GM12892 (cell line): ENCODE data around the gene NARS2.
A peak's percentile ranks its signal among the peaks of the same experiment; 100 is the strongest.

Experiments used
- DNase-seq: peaks from one replicate; pipeline ENCODE4 v3.0.0; 2011; ENCODE audit not compliant: insufficient read length
- FAIRE-seq: peaks from 2 replicates; lab custom pipeline; 2011; peaks lifted over from hg19 to GRCh38; lab: Jason Lieb, UNC
- POLR2A ChIP-seq: IDR thresholded peaks from 2 replicates; pipeline ENCODE4 v1.6.1; 2011; ENCODE audit warnings: low read depth, low read length, control low read depth
- POLR2AphosphoS5 ChIP-seq: IDR thresholded peaks from 2 replicates; pipeline ENCODE4 v1.6.1; 2011; ENCODE audit warnings: low read depth, low read length, control low read depth
- TAF1 ChIP-seq: IDR thresholded peaks from 2 replicates; pipeline ENCODE4 v1.6.1; 2011; ENCODE audit warnings: low read depth, mild to moderate bottlenecking, control low read depth, low read length, borderline replicate concordance

NARS2 gene

DNA sequence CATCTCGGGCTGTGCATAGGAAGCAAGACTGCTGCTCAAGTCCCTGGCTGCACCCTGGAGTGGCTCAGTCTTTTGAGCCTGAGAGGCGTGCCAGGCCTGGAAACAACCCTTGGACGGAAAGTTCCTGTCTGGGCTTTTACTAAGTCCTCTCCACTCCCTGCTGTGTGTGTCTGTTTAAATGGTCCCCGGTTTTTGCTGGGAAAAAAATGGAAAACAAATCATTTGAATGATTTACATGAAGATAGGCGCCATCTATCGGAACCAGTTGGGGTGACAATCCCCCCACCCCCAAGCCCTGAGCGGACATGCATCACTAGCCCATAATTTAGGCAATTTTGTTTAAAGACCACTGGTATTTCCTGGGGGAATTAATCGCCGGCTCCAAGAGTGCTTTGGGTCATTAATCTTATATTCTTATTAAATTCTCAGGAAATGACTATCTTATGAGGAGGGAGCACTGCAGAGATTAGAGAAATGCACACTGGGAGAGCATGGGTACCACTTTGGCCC is 154.4 kb downstream of the NARS2 start:
- DNase-seq, result no peak

GRCh38 chr11:78419327-78419726 is 155.3 kb downstream of the NARS2 start:
- TF ChIP-seq TAF1 (no peak), POLR2AphosphoS5 (no peak), POLR2A (no peak)
- FAIRE-seq (no peak), DNase-seq (no peak)

More for the DNA sequence above, 154.4 kb downstream of the NARS2 start:
- peak; percentile 42 for FAIRE-seq
- TF ChIP-seq POLR2A (no peak), TAF1 (no peak), POLR2AphosphoS5 (no peak)

GRCh38 chr11:78418584-78419211 is 156.0 kb downstream of the NARS2 start:
- TF ChIP-seq TAF1 (no peak), POLR2A (peak; percentile 26; the same call in 1 of the 2 replicates), POLR2AphosphoS5 (no peak)
- FAIRE-seq (peak; percentile 50), DNase-seq (no peak)

DNA sequence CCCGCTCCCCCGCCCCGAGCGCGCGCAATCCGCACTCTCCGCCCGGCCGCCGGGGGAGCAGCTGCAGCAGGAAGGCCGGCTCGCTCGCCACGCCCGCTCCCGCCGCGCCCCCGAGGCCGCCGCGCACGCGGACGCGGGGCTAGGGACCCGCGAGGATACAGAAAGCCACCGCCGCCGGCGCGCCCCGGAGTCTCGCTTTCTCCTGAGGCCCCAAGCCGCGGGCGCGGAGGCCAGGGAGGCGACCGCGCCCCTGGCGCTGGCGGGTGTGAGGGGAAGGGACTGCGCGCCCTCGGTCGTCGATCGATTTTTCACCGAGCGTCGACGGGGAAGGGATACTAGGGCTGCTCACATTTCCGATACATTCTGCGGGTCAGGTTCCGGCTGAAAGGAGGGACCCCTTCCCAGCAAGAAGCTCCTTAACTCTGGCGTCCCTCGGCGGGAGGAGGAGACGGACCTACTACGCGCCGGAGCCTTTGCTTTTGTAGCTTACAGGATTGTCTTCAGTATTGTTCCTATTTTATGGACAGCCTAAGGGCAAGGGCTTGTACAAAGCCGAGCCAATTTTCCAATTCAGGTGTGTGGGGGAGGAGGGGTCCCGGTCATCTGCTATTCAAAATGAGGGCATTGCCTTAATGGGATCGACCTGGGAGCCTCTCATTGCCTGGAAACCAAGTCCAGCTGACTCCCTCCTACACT is 156.6 kb downstream of the NARS2 start:
- TF ChIP-seq POLR2A (peak; percentile 72; the same call in 1 of the 2 replicates), TAF1 (no peak), POLR2AphosphoS5 (0 out of 2 replicates have a peak, but pooled peaks have one; percentile 22)
- DNase-seq, result no peak
- peak; percentile 93 for FAIRE-seq

GRCh38 chr11:78417175-78417887 is 157.3 kb downstream of the NARS2 start, which contains the start of gene GAB2:
TSS of gene GAB2 (minus strand) at chr11:78417820. CDS start at chr11:78417720, 100 bp downstream.
- FAIRE-seq (no peak), DNase-seq (peak; percentile 63)
- no peak for TF ChIP-seq TAF1
- TF ChIP-seq POLR2A, result no peak
- no peak for TF ChIP-seq POLR2AphosphoS5

GRCh38 chr11:78416285-78417174 is 158.1 kb downstream of the NARS2 start:
- DNase-seq (peak; percentile 44), FAIRE-seq (peak; percentile 87)
- TF ChIP-seq POLR2AphosphoS5, result no peak
- TF ChIP-seq POLR2A, result no peak; the same call in 1 of the 2 replicates
- TF ChIP-seq TAF1, result no peak

- DNase-seq (no peak), FAIRE-seq (peak; percentile 73)
- no peak for TF ChIP-seq POLR2A
- no peak for TF ChIP-seq TAF1
Observed at GRCh38 chr11:78415338-78415737, 159.3 kb downstream of the NARS2 start.

DNA sequence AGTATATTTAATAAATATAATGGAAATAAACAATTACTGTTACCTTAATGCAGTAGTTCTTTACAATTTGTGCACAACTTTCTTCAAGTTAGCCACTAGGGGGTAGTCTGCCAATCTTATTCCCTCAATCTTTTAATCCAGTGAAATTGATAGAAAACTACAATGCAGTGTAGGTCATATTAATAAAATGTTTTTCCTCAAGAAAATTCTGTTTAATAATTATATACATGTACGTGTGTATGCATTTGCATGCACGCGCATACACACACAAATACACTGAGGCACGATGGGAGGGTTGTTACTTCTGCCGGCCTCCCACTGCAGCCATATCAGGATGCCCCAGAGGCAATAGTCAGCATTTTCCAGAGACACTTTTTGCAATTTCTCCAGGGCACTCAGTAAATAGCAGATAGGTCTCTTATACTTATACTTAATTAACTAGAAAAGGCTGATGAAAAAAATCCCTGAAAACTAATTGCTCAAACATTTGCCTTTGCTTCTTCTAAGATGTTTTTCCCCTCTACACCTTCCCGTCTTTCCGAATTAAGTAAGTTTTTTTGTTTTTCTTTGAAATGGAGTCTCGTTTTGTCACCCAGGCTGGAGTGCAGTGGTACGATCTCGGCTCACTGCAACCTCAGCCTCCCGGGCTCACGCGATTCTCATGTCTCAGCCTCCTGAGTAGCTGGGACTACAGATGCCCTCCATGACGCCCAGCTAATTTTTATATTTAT is 160.2 kb downstream of the NARS2 start:
- no peak for DNase-seq
- no peak for FAIRE-seq
- no peak for TF ChIP-seq POLR2AphosphoS5
- no peak for TF ChIP-seq POLR2A
- no peak for TF ChIP-seq TAF1

DNA sequence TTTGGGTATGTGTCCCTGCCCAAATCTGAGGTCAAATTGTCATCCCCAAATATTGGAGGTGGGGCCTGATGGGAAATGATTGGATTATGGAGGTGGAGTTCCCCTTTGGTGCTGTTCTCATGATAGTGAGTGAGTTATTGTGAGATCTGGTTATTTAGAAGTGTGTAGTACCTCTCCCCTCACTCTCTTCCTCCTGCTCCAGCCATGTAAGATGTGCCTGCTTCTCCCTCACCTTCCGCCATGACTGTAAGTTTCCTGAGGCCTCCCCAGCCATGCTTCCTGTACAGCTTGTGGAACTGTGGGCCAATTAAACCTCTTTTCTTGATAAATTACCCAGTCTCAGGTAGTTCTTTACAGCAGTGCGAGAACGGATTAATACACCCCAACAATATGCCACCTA is 166.0 kb downstream of the NARS2 start:
- DNase-seq (no peak), FAIRE-seq (no peak)
- TF ChIP-seq POLR2A, result no peak
- no peak for TF ChIP-seq POLR2AphosphoS5
- TF ChIP-seq TAF1, result no peak
